A673 (cell line): ENCODE measurements around the gene HMOX1. TPM values are rescaled to one million over a fixed set of nuclear protein-coding genes. Genes with fewer than 3 reads are reported as not detected.

Experiments used
- BruUV-seq: library from RNA; stranded (reverse); fragments of 400-500 nt; replicated peaks from 2 replicates; lab custom pipeline; 2021; lab: Mats Ljungman, UMichigan
- CTCF ChIA-PET: fragments of 300-600 bp; sonication (Branson Sonifier 250); formaldehyde crosslinking; loops from one replicate; lab custom pipeline; 2022; ENCODE audit warnings: antibody characterized with exemption; lab: Charles Lee
- POLR2A ChIA-PET: fragments of 300-600 bp; sonication (Branson Sonifier 250); formaldehyde crosslinking; loops from one replicate; lab custom pipeline; 2022; ENCODE audit warnings: antibody characterized with exemption; ENCODE audit not compliant: low non-redundant PET; lab: Charles Lee
- DNase-seq: peaks from one replicate; pipeline ENCODE4 v3.0.0-alpha.2; 2015; ENCODE audit warnings: low spot score
- H3K27ac ChIP-seq: fragments of 200-600 bp; sonication (generic); 2 replicates; pipeline ENCODE4 v1.5.1; 2016; ENCODE audit warnings: mixed run types, low read depth, mild to moderate bottlenecking, mixed read lengths, antibody characterized with exemption, low read length; ENCODE audit not compliant: poor library complexity, severe bottlenecking
- H3K27me3 ChIP-seq: fragments of 200-600 bp; sonication (generic); replicated peaks from 2 replicates; pipeline ENCODE4 v1.6.1; 2017; ENCODE audit warnings: mixed run types, low read depth, mild to moderate bottlenecking, mixed read lengths, antibody characterized with exemption, low read length; ENCODE audit not compliant: insufficient read depth, poor library complexity
- H3K36me3 ChIP-seq: fragments of 200-600 bp; sonication (generic); 2 replicates; pipeline ENCODE4 v1.6.1; 2016; ENCODE audit warnings: mixed run types, mild to moderate bottlenecking, mixed read lengths, antibody characterized with exemption, low read length; ENCODE audit not compliant: insufficient read depth, poor library complexity, severe bottlenecking
- H3K4me1 ChIP-seq: fragments of 200-600 bp; sonication (generic); 2 replicates; pipeline ENCODE4 v1.6.1; 2017; ENCODE audit warnings: mixed run types, mild to moderate bottlenecking, mixed read lengths, antibody characterized with exemption, low read length; ENCODE audit not compliant: insufficient read depth, poor library complexity, severe bottlenecking
- H3K4me3 ChIP-seq: fragments of 200-600 bp; sonication (generic); 2 replicates; pipeline ENCODE4 v1.5.1; 2016; ENCODE audit warnings: low read depth, mixed run types, mild to moderate bottlenecking, mixed read lengths, low read length; ENCODE audit not compliant: poor library complexity, severe bottlenecking
- H3K9me3 ChIP-seq: fragments of 200-600 bp; sonication (generic); 2 replicates; pipeline ENCODE4 v1.6.1; 2016; ENCODE audit warnings: mixed run types, low read depth, mild to moderate bottlenecking, mixed read lengths, antibody characterized with exemption, low read length; ENCODE audit not compliant: poor library complexity, severe bottlenecking
- EZH2 ChIP-seq: fragments of 200-600 bp; sonication (generic); IDR thresholded peaks from 2 replicates; pipeline ENCODE4 v1.6.1; 2017; ENCODE audit warnings: borderline replicate concordance, low read depth, mild to moderate bottlenecking, mixed read lengths, antibody characterized with exemption, low read length; ENCODE audit not compliant: poor library complexity, severe bottlenecking
- intact Hi-C: fragments of 100-400 bp; cut with micrococcal nuclease; formaldehyde crosslinking; loops from one replicate; pipeline ENCODE4 v1.10.0; 2022; ENCODE audit not compliant: unreplicated experiment
- total RNA-seq: library from RNA; stranded (reverse); gene quantifications from 2 replicates; pipeline ENCODE4 v1.2.3, GENCODE V29; 2021
- TF ChIP-seq, protein P1 (sequence below): fragments of 300-800, 200-600 bp; sonication (generic); conservative IDR thresholded peaks from 2 replicates; pipeline ENCODE4 v1.5.1; 2017; ENCODE audit warnings: low read depth, mild to moderate bottlenecking, antibody characterized with exemption, low read length, moderate library complexity, mixed read lengths

Gene HMOX1
- total RNA-seq, 1 experiment from 2014 or later: 2.5 TPM

GRCh38 chr22:35409783-35410662 is 29.1 kb downstream of the HMOX1 start:
- ChIA-PET POLR2A (no interaction called here), CTCF (interaction anchor here (0.5 kb wide), 1 partner anchor 28 kb away, joined by 3 read pairs; no protein-coding TSS in a partner anchor)
- TF ChIP-seq EZH2: no peak
- TF ChIP-seq, protein P1, sequence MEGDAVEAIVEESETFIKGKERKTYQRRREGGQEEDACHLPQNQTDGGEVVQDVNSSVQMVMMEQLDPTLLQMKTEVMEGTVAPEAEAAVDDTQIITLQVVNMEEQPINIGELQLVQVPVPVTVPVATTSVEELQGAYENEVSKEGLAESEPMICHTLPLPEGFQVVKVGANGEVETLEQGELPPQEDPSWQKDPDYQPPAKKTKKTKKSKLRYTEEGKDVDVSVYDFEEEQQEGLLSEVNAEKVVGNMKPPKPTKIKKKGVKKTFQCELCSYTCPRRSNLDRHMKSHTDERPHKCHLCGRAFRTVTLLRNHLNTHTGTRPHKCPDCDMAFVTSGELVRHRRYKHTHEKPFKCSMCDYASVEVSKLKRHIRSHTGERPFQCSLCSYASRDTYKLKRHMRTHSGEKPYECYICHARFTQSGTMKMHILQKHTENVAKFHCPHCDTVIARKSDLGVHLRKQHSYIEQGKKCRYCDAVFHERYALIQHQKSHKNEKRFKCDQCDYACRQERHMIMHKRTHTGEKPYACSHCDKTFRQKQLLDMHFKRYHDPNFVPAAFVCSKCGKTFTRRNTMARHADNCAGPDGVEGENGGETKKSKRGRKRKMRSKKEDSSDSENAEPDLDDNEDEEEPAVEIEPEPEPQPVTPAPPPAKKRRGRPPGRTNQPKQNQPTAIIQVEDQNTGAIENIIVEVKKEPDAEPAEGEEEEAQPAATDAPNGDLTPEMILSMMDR: no peak
- Histone ChIP-seq H3K27me3 (no peaks in the 10 kb centered on the region), H3K4me3 (no peak overlapping the region), H3K36me3 (peaks cover 97% of the 10 kb centered on the region), H3K27ac (peak overlapping the region; percentile 8), H3K9me3 (no peaks in the 10 kb centered on the region), H3K4me1 (no peaks in the 10 kb centered on the region)
- intact Hi-C loops: no loop called here
- no TSS peak for BruUV-seq
- DNase-seq: no peak

GRCh38 chr22:35410663-35411034 is 29.8 kb downstream of the HMOX1 start:
- intact Hi-C loops: no loop called here
- BruUV-seq: no TSS peak
- POLR2A ChIA-PET: no interaction called here
- DNase-seq: no peak
- peaks cover 97% of the 10 kb centered on the region for H3K36me3 ChIP-seq
- H3K9me3 ChIP-seq: no peaks in the 10 kb centered on the region
- H3K4me1 ChIP-seq: no peaks in the 10 kb centered on the region
- CTCF ChIA-PET: no interaction called here
- H3K27ac ChIP-seq: no peak overlapping the region
- no peak for TF ChIP-seq EZH2
- TF ChIP-seq, protein P1: no peak
- no peak overlapping the region for H3K4me3 ChIP-seq
- H3K27me3 ChIP-seq: no peaks in the 10 kb centered on the region

- ChIA-PET POLR2A (no interaction called here), CTCF (no interaction called here)
- H3K4me3 ChIP-seq: no peak overlapping the region
- H3K36me3 ChIP-seq: peaks cover 97% of the 10 kb centered on the region
- H3K9me3 ChIP-seq: no peaks in the 10 kb centered on the region
- intact Hi-C loops: no loop called here
- no peak for DNase-seq
- TF ChIP-seq EZH2: no peak
- TF ChIP-seq, protein P1: no peak
- TSS peak; percentile 2 for BruUV-seq
- H3K4me1 ChIP-seq: no peaks in the 10 kb centered on the region
- no peak overlapping the region for H3K27ac ChIP-seq
- H3K27me3 ChIP-seq: no peaks in the 10 kb centered on the region
Observed at GRCh38 chr22:35411102-35411501, 30.2 kb downstream of the HMOX1 start.
